ENCODE measurements around the gene GPR157.
A peak's percentile ranks its signal among the peaks of the same experiment; 100 is the strongest.
"Not testable (repeated sequence)": the region's sequence is repeated elsewhere in the genome, so short reads cannot be mapped to it uniquely, and the experiment has no call there.

GPR157 gene

GRCh38 chr1:9126511-9126910 is 2.4 kb downstream of the GPR157 start:
- TF ChIP-seq CTCF (IDR thresholded peaks at IDR 0.05; ENCODE audit: insufficient read depth, low read length, poor library complexity, severe bottlenecking): no peak
- no peaks in the 10 kb centered on the region for H3K27me3 ChIP-seq (replicated peaks; ENCODE audit: control insufficient read depth, insufficient read depth, low read length)
- no peak for DNase-seq (ENCODE audit: extremely low read depth, insufficient read length)
- H3K36me3 ChIP-seq (ENCODE audit: control insufficient read depth, insufficient read depth, low read length): no peaks in the 10 kb centered on the region
- H3K4me3 ChIP-seq (replicated peaks; ENCODE audit: low read depth, low read length): no peak overlapping the region

- not testable (repeated sequence) for DNase-seq (ENCODE audit: extremely low read depth, insufficient read length); H3K4me3 ChIP-seq (replicated peaks; ENCODE audit: low read depth, low read length); H3K36me3 ChIP-seq (ENCODE audit: control insufficient read depth, insufficient read depth, low read length); H3K27me3 ChIP-seq (replicated peaks; ENCODE audit: control insufficient read depth, insufficient read depth, low read length)
Observed at GRCh38 chr1:9125847-9126246, 3.1 kb downstream of the GPR157 start.

GRCh38 chr1:9125325-9125724 is 3.6 kb downstream of the GPR157 start:
- no peak overlapping the region for H3K4me3 ChIP-seq (replicated peaks; ENCODE audit: low read depth, low read length)
- H3K27me3 ChIP-seq (replicated peaks; ENCODE audit: control insufficient read depth, insufficient read depth, low read length): no peaks in the 10 kb centered on the region
- DNase-seq (ENCODE audit: extremely low read depth, insufficient read length): no peak
- no peaks in the 10 kb centered on the region for H3K36me3 ChIP-seq (ENCODE audit: control insufficient read depth, insufficient read depth, low read length)
- no peak for TF ChIP-seq CTCF (IDR thresholded peaks at IDR 0.05; ENCODE audit: insufficient read depth, low read length, poor library complexity, severe bottlenecking)

GRCh38 chr1:9124389-9124788 is 4.5 kb downstream of the GPR157 start:
- not testable (repeated sequence) for H3K27me3 ChIP-seq (replicated peaks; ENCODE audit: control insufficient read depth, insufficient read depth, low read length); DNase-seq (ENCODE audit: extremely low read depth, insufficient read length); H3K36me3 ChIP-seq (ENCODE audit: control insufficient read depth, insufficient read depth, low read length); H3K4me3 ChIP-seq (replicated peaks; ENCODE audit: low read depth, low read length)

GRCh38 chr1:9123665-9124064 is 5.2 kb downstream of the GPR157 start:
- H3K36me3 ChIP-seq (ENCODE audit: control insufficient read depth, insufficient read depth, low read length); H3K27me3 ChIP-seq (replicated peaks; ENCODE audit: control insufficient read depth, insufficient read depth, low read length); DNase-seq (ENCODE audit: extremely low read depth, insufficient read length): not testable (repeated sequence)

GRCh38 chr1:9121496-9122409 is 7.1 kb downstream of the GPR157 start:
- no peak for TF ChIP-seq CTCF (IDR thresholded peaks at IDR 0.05; ENCODE audit: insufficient read depth, low read length, poor library complexity, severe bottlenecking)
- Histone ChIP-seq H3K36me3 (ENCODE audit: control insufficient read depth, insufficient read depth, low read length) (no peaks in the 10 kb centered on the region), H3K4me3 (replicated peaks; ENCODE audit: low read depth, low read length) (no peak overlapping the region; the same call in 1 of the 2 replicates), H3K27me3 (replicated peaks; ENCODE audit: control insufficient read depth, insufficient read depth, low read length) (no peaks in the 10 kb centered on the region)
- DNase-seq (ENCODE audit: extremely low read depth, insufficient read length): peak; percentile 54

More at GRCh38 chr1:9123665-9124064, 5.2 kb downstream of the GPR157 start:
- not testable (repeated sequence) for H3K4me3 ChIP-seq (replicated peaks; ENCODE audit: low read depth, low read length)

GRCh38 chr1:9120312-9120958 is 8.5 kb downstream of the GPR157 start:
- no peak for TF ChIP-seq CTCF (IDR thresholded peaks at IDR 0.05; ENCODE audit: insufficient read depth, low read length, poor library complexity, severe bottlenecking)
- Histone ChIP-seq H3K27me3 (replicated peaks; ENCODE audit: control insufficient read depth, insufficient read depth, low read length) (no peaks in the 10 kb centered on the region), H3K4me3 (replicated peaks; ENCODE audit: low read depth, low read length) (no peak overlapping the region), H3K36me3 (ENCODE audit: control insufficient read depth, insufficient read depth, low read length) (no peaks in the 10 kb centered on the region)
- no peak for DNase-seq (ENCODE audit: extremely low read depth, insufficient read length)
